GM18951 (cell line): ENCODE measurements around the gene SOX6.
"Not testable (repeated sequence)": the region's sequence is repeated elsewhere in the genome, so short reads cannot be mapped to it uniquely, and the experiment has no call there.

Experiments
- POLR2A ChIP-seq: IDR thresholded peaks from 4 replicates; pipeline ENCODE4 v1.6.1; 2011; ENCODE audit warnings: mild to moderate bottlenecking; ENCODE audit not compliant: insufficient read length, insufficient read depth; ENCODE audit errors: extremely low read depth
- in situ Hi-C: fragments of 300-500 bp; cut with MboI; formaldehyde crosslinking; loops from one replicate; pipeline ENCODE4 v1.12.0; 2022; ENCODE audit warnings: low sequenced_read_pairs, mixed read lengths, inconsistent platforms; ENCODE audit not compliant: unreplicated experiment

Gene SOX6

DNA sequence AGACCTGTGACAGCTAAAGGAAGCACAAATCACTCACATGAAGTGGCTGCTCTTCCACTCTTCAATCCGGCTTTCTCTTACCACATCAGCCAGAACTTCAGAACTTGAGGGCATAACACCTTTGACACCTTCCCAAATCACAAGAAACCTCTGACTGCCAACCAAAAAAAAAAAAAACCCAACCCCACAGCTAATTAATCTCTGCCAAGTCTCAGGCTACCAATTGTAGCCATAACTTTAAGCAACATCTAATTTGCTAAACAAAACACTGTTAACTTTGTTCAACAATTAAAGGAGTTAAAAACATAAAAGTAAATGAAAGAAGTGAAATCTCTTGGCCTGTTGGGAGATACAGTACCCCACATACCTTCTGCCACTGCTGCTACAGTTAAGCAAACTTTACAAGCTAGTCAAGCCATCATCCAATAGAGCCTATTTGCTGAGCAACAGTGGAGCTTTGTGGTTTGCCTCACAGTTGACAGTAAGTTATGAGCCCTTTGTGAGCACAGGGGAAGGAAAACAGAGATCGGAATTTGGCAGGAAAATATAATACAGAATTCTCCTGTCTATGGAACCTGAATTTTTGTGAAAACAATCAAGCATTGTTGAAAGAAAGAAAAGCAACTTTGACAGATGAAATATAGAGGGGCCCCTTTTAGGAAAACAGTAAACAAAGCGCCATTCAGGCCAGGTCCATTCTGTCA, at the start of gene SOX6:
Gene SOX6 (minus strand): TSS at position 490 of the 704 bp plus-strand sequence. CDS start 15,298 bp downstream, outside the sequence.
- no peak for TF ChIP-seq POLR2A
- in situ Hi-C loops: no loop called here

DNA sequence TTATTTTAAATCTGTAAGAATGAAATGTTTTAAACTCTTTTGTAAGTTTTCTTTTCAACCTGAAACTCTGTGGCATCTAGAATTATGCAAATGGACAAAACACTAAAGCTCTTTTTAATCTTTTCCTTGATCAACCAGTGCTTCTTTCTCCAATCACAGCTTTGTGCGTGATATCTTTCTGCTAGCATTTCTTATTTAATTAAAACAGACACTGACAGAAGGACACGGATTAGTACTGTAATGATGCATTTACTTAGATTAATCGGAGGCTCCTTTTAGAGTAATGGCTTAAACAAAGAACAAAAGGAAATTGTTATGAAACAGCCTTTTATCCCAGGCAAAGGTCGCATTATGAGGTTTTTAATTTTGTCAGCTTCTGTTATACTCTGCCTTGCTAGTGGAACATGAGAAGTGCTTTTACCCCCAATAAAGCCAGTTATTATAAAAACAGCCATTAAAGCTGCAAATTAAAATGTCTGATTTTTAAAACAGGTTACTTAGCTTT, 48.5 kb upstream of the SOX6 start:
- no peak for TF ChIP-seq POLR2A
- in situ Hi-C loops: no loop called here

GRCh38 chr11:16403851-16404250, 47.5 kb upstream of the SOX6 start:
- no peak for TF ChIP-seq POLR2A
- in situ Hi-C loops: no loop called here

GRCh38 chr11:16403448-16403803, 47.1 kb upstream of the SOX6 start:
- TF ChIP-seq POLR2A: no peak
- in situ Hi-C loops: no loop called here

GRCh38 chr11:16402654-16403447, 46.5 kb upstream of the SOX6 start:
- in situ Hi-C loops: no loop called here
- no peak for TF ChIP-seq POLR2A

DNA sequence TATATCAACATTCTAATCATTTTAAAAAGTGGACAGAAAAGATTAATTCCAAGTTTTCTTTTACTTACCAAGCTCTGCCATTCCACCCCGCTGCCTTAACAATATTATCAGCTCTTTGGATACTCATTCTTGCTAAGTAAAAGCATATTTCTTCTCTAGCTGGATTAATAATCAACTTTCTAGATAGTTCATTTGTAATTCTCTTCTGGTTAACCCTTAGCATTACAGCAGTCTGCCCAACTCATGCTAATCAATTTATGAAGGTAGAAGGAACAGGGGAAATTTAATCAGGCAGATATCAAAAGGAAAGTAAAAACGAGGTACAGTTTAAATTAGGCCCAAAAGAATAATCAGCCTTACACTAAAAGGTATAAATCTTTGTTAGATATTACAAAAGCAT, 41.0 kb upstream of the SOX6 start:
- no peak for TF ChIP-seq POLR2A
- in situ Hi-C loops: no loop called here

DNA sequence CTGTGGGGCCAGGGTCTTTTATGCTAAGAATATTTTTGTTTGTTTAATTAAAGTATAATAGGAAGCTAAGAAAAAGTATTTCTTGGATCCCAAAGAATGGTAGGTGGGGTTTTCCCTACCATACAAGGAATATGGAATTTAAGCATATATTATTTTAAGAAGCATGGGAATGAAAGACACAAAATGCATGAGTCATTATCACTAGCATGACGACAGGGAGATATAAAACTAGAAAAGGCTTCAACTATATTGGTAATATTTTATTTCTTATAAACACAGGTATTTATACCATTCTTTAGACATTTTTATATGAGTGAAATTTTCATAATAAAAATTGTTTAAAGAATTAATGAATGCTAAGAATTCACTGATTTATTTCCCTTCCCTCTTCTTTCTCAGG, 39.3 kb upstream of the SOX6 start:
- TF ChIP-seq POLR2A: no peak
- in situ Hi-C loops: no loop called here

GRCh38 chr11:16394947-16395346, 38.6 kb upstream of the SOX6 start:
- in situ Hi-C loops: no loop called here
- no peak for TF ChIP-seq POLR2A

DNA sequence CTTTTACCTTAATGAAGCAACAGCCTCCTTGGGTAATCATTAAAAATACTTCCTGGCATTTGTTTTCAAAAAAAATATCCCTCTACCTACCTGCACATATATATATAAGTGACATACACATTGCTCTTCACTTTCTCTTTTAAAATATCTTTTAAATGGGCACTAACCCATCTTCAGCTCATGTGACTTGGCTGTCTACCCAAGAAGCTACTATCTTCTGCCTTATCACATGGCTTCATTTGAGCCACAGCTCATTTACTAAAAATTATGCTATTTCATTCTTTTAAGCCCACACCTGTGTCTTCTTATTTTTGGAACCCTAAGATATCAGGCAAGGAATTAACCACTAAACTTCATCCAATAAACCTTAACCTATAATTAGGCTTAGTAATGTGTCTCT, 37.0 kb upstream of the SOX6 start:
- TF ChIP-seq POLR2A: no peak
- in situ Hi-C loops: no loop called here

DNA sequence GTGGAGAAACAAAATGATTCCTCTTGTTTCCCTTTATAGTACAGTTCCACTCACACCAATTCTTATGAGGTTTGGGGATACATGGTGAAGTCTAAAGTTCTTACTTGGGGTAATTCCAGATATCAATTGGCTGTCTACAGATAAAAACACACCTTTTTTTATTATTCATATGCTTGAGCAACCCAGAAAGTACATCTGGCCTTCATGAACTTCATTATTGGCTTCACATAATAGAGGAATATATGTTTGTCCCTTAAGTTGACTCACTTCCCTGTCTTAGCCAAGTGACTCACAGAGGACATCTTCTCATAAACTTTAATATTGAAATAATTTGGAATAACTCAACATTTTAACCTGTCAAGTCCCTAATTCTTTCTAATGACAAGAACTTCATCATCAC, 36.3 kb upstream of the SOX6 start:
- no peak for TF ChIP-seq POLR2A
- in situ Hi-C loops: no loop called here

- in situ Hi-C loops: not testable (repeated sequence)
Observed at GRCh38 chr11:16390826-16391225, 34.5 kb upstream of the SOX6 start.

DNA sequence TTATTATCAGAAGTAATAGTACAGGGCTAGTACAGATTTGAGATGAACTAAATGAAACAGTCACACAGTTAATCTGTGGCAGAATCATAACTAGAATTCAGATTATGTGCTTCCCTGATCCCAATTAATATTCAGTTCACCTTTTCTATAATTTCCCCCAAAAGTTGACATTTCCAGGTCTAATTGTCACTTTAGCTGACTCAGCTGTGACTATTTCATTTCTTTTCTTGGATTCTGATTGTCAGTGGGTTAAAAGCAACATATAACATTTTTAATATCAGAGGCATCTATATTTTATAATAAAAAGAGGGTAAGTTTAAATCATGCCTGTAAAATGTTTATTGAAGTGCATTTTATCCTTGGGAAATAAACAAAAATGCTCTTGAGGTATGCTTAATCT, 28.8 kb upstream of the SOX6 start:
- TF ChIP-seq POLR2A: no peak
- in situ Hi-C loops: no loop called here

GRCh38 chr11:16382638-16383380, 26.5 kb upstream of the SOX6 start:
- no peak for TF ChIP-seq POLR2A
- in situ Hi-C loops: no loop called here
